ENCODE data around the gene AMH.

The AMH gene

GRCh38 chr19:2286402-2287140 lies 37.4 kb downstream of the AMH start:
- no peaks in the 10 kb centered on the region for H3K36me3 ChIP-seq (ENCODE audit: insufficient read depth, low read length)
- no peak overlapping the region for H3K4me3 ChIP-seq (ENCODE audit: low read length)
- 85% methylated on average over 20 of the region's 20 CpGs for WGBS
- no peak overlapping the region for H3K9ac ChIP-seq (ENCODE audit: low read depth, low read length)
- peaks cover 73% of the 10 kb centered on the region for H3K27me3 ChIP-seq (ENCODE audit: insufficient read depth, low read length)
- no peaks in the 10 kb centered on the region for H3K4me1 ChIP-seq (ENCODE audit: insufficient read depth, low read length)
- H3K9me3 ChIP-seq (ENCODE audit: insufficient read depth, low read depth, low read length): no peaks in the 10 kb centered on the region
- no peak overlapping the region for H3K27ac ChIP-seq (ENCODE audit: low read depth, low read length)

- 85% methylated on average over 13 of the region's 13 CpGs for WGBS
- H3K27me3 ChIP-seq (ENCODE audit: insufficient read depth, low read length): peaks cover 73% of the 10 kb centered on the region
- no peak overlapping the region for H3K9ac ChIP-seq (ENCODE audit: low read depth, low read length)
- H3K27ac ChIP-seq (ENCODE audit: low read depth, low read length): no peak overlapping the region
- H3K4me1 ChIP-seq (ENCODE audit: insufficient read depth, low read length): no peaks in the 10 kb centered on the region
- no peak overlapping the region for H3K4me3 ChIP-seq (ENCODE audit: low read length)
- no peaks in the 10 kb centered on the region for H3K9me3 ChIP-seq (ENCODE audit: insufficient read depth, low read depth, low read length)
- H3K36me3 ChIP-seq (ENCODE audit: insufficient read depth, low read length): no peaks in the 10 kb centered on the region
These were observed 38.6 kb downstream of the AMH start for GRCh38 chr19:2287585-2288337.

GRCh38 chr19:2288338-2288817 lies 39.3 kb downstream of the AMH start:
- no peak overlapping the region for H3K9ac ChIP-seq (ENCODE audit: low read depth, low read length)
- H3K4me3 ChIP-seq (ENCODE audit: low read length): no peak overlapping the region
- no peaks in the 10 kb centered on the region for H3K36me3 ChIP-seq (ENCODE audit: insufficient read depth, low read length)
- no peaks in the 10 kb centered on the region for H3K9me3 ChIP-seq (ENCODE audit: insufficient read depth, low read depth, low read length)
- no peak overlapping the region for H3K27ac ChIP-seq (ENCODE audit: low read depth, low read length)
- H3K27me3 ChIP-seq (ENCODE audit: insufficient read depth, low read length): peaks cover 71% of the 10 kb centered on the region
- no peaks in the 10 kb centered on the region for H3K4me1 ChIP-seq (ENCODE audit: insufficient read depth, low read length)
- WGBS: 87% methylated on average over 17 of the region's 17 CpGs

GRCh38 chr19:2288818-2289713 lies 39.9 kb downstream of the AMH start:
- 75% methylated on average over 28 of the region's 28 CpGs for WGBS
- Histone ChIP-seq H3K27ac (ENCODE audit: low read depth, low read length) (no peak overlapping the region), H3K9me3 (ENCODE audit: insufficient read depth, low read depth, low read length) (no peaks in the 10 kb centered on the region), H3K36me3 (ENCODE audit: insufficient read depth, low read length) (no peaks in the 10 kb centered on the region), H3K9ac (ENCODE audit: low read depth, low read length) (no peak overlapping the region), H3K4me3 (ENCODE audit: low read length) (no peak overlapping the region), H3K4me1 (ENCODE audit: insufficient read depth, low read length) (no peaks in the 10 kb centered on the region), H3K27me3 (ENCODE audit: insufficient read depth, low read length) (peaks cover 78% of the 10 kb centered on the region)

GRCh38 chr19:2289714-2290435 lies 40.8 kb downstream of the AMH start:
- Histone ChIP-seq H3K27me3 (ENCODE audit: insufficient read depth, low read length) (peaks cover 83% of the 10 kb centered on the region), H3K9ac (ENCODE audit: low read depth, low read length) (peak overlapping the region; percentile 3; the same call in 1 of the 2 replicates), H3K4me3 (ENCODE audit: low read length) (peak overlapping the region; percentile 49), H3K27ac (ENCODE audit: low read depth, low read length) (no peak overlapping the region), H3K36me3 (ENCODE audit: insufficient read depth, low read length) (no peaks in the 10 kb centered on the region), H3K9me3 (ENCODE audit: insufficient read depth, low read depth, low read length) (no peaks in the 10 kb centered on the region), H3K4me1 (ENCODE audit: insufficient read depth, low read length) (no peaks in the 10 kb centered on the region)
- 5% methylated on average over 74 of the region's 74 CpGs for WGBS

- WGBS: 6% methylated on average over 82 of the region's 82 CpGs
- H3K27me3 ChIP-seq (ENCODE audit: insufficient read depth, low read length): peaks cover 87% of the 10 kb centered on the region
- no peaks in the 10 kb centered on the region for H3K36me3 ChIP-seq (ENCODE audit: insufficient read depth, low read length)
- H3K4me3 ChIP-seq (ENCODE audit: low read length): peak overlapping the region; percentile 49
- H3K27ac ChIP-seq (ENCODE audit: low read depth, low read length): no peak overlapping the region
- H3K9me3 ChIP-seq (ENCODE audit: insufficient read depth, low read depth, low read length): no peaks in the 10 kb centered on the region
- peak overlapping the region; percentile 3; the same call in 1 of the 2 replicates for H3K9ac ChIP-seq (ENCODE audit: low read depth, low read length)
- no peaks in the 10 kb centered on the region for H3K4me1 ChIP-seq (ENCODE audit: insufficient read depth, low read length)
These were observed 41.5 kb downstream of the AMH start for GRCh38 chr19:2290441-2291184.

GRCh38 chr19:2291185-2291751 lies 42.1 kb downstream of the AMH start:
- Histone ChIP-seq H3K4me1 (ENCODE audit: insufficient read depth, low read length) (no peaks in the 10 kb centered on the region), H3K9me3 (ENCODE audit: insufficient read depth, low read depth, low read length) (no peaks in the 10 kb centered on the region), H3K27me3 (ENCODE audit: insufficient read depth, low read length) (peaks cover 86% of the 10 kb centered on the region), H3K27ac (ENCODE audit: low read depth, low read length) (no peak overlapping the region), H3K4me3 (ENCODE audit: low read length) (peak overlapping the region; percentile 49), H3K36me3 (ENCODE audit: insufficient read depth, low read length) (no peaks in the 10 kb centered on the region), H3K9ac (ENCODE audit: low read depth, low read length) (no peak overlapping the region)
- 2% methylated on average over 67 of the region's 67 CpGs for WGBS

- Histone ChIP-seq H3K4me3 (ENCODE audit: low read length) (no peak overlapping the region), H3K9me3 (ENCODE audit: insufficient read depth, low read depth, low read length) (no peaks in the 10 kb centered on the region), H3K9ac (ENCODE audit: low read depth, low read length) (no peak overlapping the region), H3K36me3 (ENCODE audit: insufficient read depth, low read length) (no peaks in the 10 kb centered on the region), H3K27ac (ENCODE audit: low read depth, low read length) (no peak overlapping the region), H3K27me3 (ENCODE audit: insufficient read depth, low read length) (peaks cover 53% of the 10 kb centered on the region), H3K4me1 (ENCODE audit: insufficient read depth, low read length) (no peaks in the 10 kb centered on the region)
- WGBS: 85% methylated on average over 26 of the region's 26 CpGs
These were observed 45.7 kb downstream of the AMH start for GRCh38 chr19:2294687-2295335.

GRCh38 chr19:2296141-2296540 lies 47.0 kb downstream of the AMH start:
- Histone ChIP-seq H3K9ac (ENCODE audit: low read depth, low read length) (no peak overlapping the region), H3K4me1 (ENCODE audit: insufficient read depth, low read length) (no peaks in the 10 kb centered on the region), H3K36me3 (ENCODE audit: insufficient read depth, low read length) (no peaks in the 10 kb centered on the region), H3K27me3 (ENCODE audit: insufficient read depth, low read length) (peaks cover 39% of the 10 kb centered on the region), H3K4me3 (ENCODE audit: low read length) (no peak overlapping the region), H3K9me3 (ENCODE audit: insufficient read depth, low read depth, low read length) (no peaks in the 10 kb centered on the region), H3K27ac (ENCODE audit: low read depth, low read length) (no peak overlapping the region)
- 91% methylated on average over 16 of the region's 16 CpGs for WGBS
